Measurements from ENCODE around the gene LSG1.

- TF ChIP-seq CTCF (conservative IDR thresholded peaks at IDR 0.05 in 1 of 2, IDR thresholded peaks at IDR 0.05 in 1 of 2; ENCODE audit: low read depth in 1 of 2, low read length in 2 of 2) (no peak), EZH2 (IDR thresholded peaks at IDR 0.05; ENCODE audit: low read length, missing control alignments) (no peak)
These were observed 17.5 kb downstream of the LSG1 start for GRCh38 chr3:194654443-194654842.
